T follicular helper cell (primary cell): ENCODE results near the gene KCND3.

ENCODE experiments used
- DNase-seq: peaks from one replicate; pipeline ENCODE4 v3.0.0-alpha.2; 2020; ENCODE audit warnings: low read depth

The KCND3 gene

DNA sequence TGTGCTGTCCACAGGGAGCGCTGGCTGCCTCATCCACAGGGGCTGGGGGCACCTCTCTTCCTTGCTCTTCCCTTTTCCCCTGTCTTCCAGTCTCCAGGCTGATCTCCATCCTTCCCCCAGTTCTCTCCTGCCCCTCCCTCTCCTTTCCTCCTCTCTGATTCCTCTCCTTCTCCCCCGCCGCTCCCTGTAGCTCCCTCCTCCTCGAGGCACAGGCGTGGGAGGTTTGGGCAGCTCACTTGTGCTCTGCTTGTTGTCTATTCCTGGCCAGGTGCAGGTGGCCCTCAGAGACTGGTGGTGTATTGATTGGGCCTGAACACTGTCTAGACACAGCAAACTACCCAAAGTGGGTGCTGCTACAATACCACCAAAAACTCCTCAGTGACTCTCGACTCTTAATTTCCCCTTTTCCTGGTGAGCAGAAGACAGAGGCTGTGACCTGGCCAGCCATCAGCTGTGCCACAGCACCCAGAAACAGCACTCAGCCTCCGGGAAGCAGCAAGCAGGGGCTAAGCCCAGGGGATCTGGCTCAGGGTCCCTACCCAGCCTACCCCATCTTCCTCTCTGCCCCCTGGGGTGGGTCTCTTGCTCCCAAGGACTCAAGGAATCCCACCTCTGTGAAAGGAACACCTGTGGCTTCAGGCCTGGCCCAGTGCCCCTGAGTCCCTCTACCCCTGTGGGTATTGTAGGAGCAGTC, 140.5 kb downstream of the KCND3 start:
- DNase-seq = no peak

DNA sequence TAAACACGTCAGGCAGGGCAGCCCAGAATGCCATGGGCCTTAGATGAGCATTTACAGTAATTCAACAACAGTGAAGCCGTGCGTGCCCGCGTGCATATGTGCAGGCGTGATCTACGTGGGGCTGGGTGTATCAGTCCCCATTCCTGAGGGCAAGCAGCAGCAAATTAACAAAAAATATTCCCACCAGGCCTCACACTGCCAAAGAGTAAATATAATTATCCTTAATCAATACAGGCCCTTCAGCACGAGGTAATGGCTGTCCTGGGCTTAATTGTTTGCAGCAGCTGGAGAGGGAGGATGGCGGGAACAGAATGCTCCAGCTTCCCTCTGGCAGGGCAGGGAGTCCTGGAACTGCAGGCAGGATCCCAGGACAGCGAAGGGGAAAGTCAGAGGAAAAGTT, 142.0 kb downstream of the KCND3 start:
- no peak for DNase-seq

DNA sequence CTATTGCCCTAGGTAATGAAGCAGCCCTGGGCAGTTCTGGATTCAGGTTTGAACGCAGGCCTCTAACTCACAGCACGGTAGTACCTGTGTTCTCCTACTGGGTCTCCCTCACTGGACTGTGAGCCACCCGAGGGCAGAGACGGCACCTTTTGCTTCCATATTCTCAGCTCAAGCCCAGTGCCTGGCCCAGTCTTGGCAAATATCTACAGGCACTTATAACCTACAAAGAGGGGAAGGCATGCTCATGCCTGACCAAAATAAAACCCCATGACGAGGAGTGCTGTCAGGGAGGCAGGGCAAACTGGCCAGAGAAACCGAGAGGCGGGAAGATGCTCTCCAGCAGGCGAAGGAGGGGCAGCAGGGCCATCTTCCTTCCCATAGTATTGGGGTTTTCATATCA, 142.6 kb downstream of the KCND3 start:
- DNase-seq = no peak

DNA sequence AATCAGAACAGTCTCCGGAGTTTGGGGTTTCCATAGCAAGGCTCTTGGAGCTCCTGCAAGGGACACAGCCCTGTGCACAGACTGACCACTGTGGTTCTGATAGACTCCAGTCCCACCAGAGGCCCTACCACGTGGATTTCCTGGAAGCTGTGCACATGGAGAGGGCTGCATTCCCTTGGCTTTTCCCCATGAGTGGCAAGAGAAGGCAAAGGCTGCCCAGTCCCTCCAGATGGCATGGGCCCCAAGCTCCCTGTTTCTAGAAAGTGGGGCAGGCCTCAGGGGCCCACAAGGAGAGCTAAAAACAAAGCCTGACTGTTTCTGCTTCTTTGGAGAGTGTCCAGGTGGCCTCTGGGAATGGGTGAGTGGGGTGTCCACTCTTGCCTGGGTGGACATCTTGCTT, 146.3 kb downstream of the KCND3 start:
- no peak for DNase-seq

DNA sequence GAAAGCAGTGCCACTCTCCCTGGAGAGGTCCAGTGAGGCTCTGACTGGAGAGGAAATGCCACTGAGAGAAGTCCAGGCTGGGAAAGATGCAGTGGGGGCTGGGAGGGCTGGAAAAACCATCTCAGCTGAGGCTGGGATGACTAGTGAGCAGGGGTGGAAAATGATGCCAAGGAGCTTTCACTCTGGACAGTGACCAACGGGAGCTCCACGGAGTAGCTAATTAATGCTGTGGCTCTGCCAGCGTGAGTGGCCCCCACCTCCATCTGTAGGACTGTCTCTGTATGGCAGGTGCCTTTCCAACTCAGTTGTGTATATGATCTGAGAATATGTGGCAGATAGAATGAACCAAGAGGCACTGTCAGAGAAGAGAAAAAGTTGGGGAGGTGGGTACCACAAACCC, 147.1 kb downstream of the KCND3 start:
- DNase-seq = no peak

DNA sequence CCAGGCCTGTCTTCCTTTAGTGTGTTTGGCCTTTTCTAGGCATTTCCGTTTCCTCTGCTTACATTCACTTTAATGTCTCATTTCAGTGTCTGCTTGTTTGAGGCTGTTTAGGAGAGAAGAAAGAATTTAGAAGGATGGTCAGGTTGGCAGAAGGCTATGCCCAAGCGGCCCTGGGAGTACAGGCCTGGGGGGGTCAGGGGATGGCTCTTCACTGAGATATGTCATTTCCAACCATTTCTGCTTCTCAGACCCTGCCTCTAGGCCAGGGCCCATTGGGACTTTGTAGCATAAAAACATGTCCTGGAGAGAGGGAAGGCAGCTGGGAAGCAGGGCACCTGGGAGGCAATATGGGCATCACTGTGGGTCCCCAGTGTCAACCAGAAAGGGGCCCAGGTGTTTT, 147.7 kb downstream of the KCND3 start:
- DNase-seq = no peak

DNA sequence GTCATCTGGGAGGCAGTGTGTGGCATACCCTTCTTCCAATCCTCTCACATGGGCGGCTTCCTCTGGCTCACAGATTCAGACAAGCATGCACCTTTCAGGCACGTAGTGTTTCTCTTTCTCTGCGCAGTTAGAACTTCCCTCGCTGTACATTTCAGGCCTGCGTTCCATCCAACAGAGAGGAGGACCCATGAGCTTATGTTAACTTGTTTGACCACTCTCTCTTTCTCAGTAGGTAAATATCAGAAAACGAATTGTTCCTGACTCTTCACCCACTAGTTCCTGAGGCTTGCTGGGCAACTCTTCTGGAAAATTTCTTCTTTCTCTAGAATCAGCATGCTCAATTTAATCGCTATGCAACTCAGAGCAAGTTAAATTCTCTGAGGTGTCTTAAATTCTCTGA, 148.3 kb downstream of the KCND3 start:
- DNase-seq = no peak

DNA sequence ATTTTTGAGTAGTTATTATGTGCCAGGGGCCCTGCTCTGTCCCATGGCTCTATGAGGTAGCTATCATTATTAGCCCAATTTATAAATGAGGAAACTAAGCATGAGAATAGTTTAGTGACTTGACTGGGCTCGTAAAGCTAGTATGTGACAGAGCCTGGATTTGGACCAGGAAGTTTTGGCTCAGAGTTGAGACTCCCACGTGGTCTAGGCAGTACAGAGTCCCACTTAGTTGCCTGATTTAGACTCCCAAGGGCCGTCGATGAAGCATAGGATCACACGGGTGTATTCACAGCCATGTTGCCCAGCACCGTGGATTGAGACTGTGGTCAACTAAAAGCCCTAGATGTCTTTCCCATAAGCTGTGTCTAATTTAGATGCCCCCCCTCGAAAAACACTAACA, 152.1 kb downstream of the KCND3 start:
- DNase-seq = no peak

DNA sequence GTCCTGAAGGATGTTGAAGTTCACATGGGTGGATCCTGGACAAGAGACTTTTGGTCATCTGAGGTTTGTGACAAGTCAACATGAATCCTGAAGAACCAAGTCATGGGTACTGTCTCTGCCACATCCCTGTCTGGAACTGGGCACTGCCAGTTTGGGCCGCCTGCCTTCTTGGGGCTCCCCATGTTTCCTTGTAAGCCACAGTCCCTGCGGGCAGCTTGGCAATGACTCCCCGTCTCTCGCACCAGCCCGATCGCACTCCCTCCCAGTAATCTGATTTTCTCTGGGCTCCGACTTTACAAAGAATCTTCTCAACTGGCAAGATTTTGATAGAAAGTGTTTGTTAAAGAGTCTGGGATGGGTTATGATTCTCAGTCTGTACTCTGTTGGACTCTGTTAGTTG, 153.4 kb downstream of the KCND3 start:
- DNase-seq = no peak

DNA sequence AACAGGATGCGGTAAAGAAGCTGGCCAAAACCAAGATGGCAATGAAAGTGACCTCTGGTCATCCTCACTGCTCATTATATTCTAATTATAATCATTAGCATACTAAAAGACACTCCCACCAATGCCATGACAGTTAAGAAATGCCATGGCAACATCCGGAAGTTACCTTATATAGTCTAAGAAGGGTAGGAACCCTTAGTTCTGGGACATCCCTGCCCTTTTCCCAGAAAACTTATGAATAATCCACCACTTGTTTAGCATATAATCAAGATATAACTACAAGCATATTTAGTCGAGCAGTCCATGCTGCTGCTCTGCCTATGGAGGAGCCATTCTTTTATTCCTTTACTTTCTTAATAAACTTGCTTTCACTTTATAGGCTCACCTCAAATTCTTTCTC, 154.0 kb downstream of the KCND3 start:
- no peak for DNase-seq

DNA sequence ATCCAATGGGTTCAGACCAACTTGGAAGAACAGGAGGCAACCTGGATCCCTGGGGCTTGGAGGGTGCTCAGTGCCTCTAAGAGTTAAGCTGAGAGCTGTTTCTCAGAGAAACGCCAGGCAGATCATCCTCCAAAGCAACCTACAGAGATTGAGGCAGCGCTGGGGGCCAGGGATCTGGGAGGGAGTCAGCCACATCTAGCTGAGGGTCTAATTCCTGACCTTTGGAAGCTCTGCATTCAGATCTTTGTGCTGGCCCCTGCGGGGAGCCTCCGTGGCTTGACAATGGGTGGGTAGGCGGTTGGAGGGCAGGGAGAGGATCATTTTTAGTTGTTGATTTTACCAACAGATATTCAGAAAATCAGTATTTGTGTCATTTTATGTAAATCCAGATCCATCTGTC, 154.5 kb downstream of the KCND3 start:
- no peak for DNase-seq

DNA sequence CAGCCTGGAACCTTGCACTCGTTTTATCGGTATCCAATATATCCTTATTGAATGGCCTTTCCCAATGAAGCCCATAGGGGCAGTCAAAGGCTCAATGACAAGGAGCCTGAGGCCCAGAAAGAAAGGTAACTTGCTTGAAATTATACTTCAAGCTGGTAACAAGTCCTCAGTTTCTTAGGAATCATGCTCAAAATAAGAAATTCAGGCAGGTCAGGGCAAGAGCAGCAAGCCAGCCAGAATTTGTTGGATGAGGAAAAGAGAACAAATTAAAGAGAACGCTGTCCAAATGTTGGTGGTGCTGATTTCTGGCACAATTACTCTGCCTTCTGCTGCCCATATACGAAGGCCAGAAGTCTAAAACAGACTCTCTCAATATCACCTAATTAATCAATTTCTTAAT, 156.1 kb downstream of the KCND3 start:
- DNase-seq = no peak

DNA sequence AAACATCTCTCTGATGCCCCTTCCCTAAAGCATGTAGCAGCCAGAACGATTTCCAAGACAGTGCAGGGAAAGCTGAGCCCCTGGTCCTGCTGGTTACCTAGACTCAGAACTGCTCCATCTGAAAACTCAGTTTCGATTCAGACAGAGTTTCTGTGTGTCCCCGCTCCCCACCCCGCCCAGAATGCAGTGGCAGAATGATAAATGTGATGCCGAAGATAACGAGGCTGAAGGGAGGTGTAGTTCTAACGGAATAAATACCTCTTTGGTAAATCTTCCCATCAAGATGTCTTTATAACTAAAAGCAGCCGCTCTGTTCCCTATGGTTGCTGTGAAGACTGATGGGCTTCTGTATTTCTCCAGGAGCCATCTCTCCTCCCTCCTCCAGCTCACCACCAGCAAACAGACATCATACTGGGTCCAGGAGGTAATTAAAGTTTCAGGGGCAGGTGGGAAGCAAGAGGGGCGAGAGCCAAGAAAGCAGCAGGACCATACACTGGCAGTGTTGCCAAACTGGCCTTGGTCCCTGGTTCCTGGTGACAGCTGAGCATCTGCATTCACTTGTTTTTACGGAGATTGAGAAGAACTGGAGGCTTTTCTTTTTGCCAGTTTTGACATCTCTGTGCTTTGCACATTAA, 156.8 kb downstream of the KCND3 start:
- DNase-seq = no peak

DNA sequence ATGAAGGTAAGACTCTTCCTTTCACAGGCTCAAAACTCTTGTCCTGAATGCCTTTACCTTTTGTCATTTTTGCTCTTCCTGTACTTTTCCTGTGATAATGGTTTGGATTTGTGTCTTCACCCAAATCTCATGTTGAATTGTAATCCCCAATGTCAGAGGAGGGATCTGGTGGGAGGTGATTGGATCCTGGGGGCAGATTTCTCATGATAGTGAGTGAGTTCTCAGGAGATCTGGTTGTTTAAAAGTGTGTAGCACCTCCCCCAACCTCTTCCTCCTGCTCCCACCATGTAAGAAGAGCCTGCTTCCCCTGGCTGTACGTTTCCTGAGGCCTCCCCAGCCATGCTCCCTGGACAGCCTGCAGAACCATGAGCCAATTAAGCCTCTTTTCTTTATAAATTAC, 158.3 kb downstream of the KCND3 start:
- DNase-seq = no peak

DNA sequence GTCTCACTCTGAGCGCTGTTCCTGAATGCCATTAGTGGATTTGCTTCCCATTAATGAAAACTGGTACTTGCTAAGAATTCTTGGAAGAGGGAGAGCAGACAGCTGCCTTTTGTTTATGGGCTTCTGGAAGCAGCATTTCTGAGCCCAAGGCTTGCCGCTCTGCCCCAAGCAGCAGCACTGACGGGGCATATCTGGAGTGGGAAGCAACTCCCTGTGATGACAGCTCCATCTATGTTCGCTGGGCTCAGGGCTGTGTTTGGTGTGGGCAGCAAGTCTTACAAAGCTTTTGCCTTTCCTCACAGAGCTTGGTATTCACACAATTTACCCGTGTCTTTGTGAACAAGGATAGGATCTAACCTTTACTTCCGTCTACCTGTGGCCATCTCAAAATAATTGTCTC, 161.5 kb downstream of the KCND3 start:
- no peak for DNase-seq

DNA sequence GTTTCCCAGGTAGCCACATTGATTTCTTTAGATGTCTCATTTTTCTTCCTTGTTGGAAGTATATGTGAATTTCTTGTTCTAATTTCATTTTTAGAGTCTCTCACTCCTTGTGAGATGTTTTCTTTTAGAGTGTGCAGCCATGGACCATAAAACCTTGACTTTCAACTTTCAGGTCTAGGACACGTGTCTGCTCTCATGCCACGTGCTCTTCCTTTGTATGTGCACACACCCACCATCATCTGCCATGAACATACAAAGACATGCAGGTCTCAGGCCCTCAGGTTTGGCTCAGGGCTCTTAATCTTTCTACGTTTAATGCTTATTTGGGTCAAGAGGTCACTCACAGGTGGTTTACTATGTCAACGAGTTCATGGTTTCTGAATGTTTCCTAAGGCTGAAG, 163.2 kb downstream of the KCND3 start:
- no peak for DNase-seq

DNA sequence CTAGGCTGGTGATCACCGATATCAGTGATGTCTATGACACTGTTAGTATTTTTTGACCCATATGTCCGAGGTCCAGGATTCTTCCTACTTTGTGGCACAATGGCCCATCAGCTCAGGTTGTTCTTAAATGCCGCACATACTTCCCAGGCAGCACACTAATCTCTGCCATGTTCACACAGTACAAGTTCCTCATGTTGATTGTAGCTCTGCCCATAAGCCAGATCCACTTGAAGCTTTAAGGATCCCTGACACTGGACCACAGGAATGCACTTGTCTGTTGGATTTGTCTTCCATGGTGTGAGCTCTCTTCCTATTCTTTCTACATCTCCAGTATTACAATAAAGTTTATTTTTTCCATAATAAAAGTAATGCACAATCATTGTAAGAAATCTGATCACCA, 164.3 kb downstream of the KCND3 start:
- DNase-seq = no peak

DNA sequence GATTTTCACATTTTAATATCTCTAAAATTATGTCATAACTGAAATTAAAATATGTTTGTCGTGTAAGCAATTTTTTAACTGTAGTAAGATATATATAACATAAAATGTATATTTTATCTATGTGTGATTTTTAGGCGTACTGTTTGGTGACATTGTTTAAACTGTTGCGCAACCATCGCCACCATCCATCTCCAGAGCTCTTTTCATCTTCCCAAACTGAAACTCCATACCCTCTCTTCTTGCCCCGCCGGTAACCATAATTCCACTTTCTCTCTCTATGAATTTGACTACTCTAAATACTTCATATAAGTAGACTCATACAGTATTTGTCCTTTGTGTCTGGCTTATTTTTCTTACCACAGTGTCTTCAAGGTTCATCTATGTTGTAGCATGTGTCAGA, 167.3 kb downstream of the KCND3 start:
- DNase-seq = no peak

DNA sequence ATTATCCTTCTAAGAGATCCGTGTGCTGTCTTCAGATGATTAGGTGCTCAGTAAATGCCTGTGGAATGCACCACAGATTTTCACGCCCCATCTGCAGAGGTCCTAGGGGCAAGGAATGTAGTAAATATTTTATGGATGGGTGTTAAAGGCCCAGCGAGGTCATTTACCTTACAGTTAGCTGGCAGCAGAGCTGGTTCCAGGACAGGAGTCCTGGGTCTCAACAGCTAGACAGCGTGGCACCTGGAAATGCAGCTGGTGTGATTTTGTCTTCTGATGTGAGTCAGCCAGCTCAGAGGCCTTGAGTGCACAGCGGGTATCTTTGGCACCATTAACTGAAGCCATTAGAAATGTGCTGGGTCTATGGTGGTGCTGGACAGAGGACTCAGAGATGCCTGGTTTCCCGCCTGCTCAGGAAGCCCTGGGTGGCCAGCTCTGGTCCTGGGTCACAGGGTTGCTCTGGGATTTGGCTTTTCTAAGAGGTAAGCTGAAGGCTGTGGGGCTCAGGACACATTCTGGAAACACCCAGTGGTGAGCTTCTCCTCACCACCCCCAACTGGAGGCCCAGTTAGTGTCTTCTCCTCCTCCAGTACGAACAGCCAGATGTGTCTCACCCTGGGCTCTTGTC, 168.2 kb downstream of the KCND3 start:
- DNase-seq = no peak

DNA sequence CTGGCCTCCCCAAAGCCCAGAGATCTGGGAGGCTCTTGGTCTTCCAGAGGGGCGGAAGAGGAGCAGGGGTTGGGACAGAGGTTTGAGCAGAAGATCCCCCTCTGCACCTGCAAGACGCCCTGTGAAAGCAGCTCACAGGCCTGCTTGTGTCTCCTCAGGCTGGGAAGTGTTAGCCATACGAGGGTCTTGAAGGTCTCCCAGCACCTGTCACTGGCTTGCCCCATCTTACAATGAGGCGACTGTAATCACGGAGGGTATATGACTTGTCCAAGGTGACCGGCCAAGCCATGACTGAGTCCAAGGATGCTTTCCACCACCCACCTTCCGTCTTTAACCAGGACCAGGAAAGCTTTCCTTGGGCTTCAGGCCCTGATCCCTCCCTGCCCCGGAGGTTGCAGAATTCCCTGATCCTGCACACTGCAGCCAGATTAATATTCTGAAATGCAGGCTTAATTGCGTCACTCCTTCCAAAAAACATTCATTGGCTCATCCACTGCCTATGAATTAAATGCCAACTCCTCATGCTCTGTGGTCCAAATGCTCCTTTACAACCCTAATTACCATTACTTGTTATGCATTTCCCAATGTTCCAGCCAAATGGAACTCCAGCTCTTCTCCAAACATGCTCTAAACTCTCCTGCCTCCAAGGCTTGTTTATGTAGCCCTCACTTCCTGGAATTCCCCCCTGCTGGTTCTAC, 169.8 kb downstream of the KCND3 start:
- no peak for DNase-seq

DNA sequence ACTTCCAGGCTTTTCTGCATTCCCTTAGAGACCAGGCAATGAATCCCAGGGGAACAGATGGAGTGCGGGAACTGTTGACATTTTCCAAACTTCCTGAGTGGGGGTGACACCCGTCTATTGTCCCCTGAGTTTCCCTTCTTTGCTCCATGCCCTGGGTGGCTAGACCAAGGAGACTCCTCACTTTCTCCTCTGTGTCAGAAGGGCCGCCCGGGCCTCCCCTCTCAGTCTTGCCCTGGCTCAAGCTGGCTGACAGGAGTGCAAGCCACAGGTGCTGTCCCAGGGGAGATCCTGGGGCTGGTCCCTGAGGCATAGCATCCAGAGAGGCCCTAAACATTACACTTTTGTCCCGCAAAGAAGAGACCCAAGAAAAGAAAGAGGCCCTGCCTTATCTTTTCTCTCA, 170.9 kb downstream of the KCND3 start:
- DNase-seq = no peak

DNA sequence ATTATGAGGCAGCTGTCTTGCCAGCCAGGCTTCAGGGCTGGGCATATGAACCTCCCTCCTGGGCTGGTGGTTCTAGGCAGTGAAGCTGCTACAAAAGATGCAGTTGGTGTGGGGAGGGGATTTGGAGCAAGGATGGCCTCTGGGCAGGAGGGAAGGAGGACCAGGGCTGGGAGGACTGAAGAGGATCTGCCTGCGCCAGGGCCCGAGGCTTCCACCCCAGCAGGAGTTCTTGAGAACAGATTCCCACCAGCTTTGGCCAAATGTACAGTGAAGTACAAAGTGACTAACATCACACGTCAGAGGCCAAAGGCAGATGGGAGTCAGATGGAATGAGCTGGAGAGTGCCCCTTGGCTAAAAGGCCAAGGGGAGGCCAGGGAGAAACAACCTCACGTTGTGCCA, 171.4 kb downstream of the KCND3 start:
- DNase-seq = no peak

DNA sequence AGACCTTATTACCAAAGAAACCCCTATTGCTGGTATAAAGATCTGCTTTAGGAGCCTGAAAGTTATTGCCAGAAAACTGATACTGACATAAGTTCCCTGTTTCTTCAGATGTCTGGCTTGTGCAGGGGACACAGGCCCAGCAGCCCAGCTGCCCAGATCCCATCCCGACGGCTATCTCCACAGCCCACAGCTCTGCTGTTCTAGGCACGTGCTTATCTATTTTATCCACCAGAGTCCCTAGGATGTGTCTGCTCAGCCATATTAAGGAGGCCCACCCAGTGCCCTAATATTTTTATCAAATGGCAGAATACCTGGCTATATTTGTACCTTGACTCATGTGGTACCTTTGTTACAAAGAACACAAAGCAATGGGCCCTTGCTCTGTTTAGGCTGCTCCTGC, 174.8 kb downstream of the KCND3 start:
- DNase-seq = no peak
